ENCODE results near the gene MLF1.
"Not testable (repeated sequence)": the region's sequence is repeated elsewhere in the genome, so short reads cannot be mapped to it uniquely, and the experiment has no call there.

The MLF1 gene

GRCh38 chr3:158570999-158571702 is at the start of gene MLF1:
Gene MLF1, plus strand, starts transcription at chr3:158571194. Its CDS starts 107 bp downstream, at chr3:158571301.
- peak; percentile 95 for DNase-seq

- DNase-seq: peak; percentile 65
Observed at GRCh38 chr3:158522221-158523136, 48.5 kb upstream of the MLF1 start.

- no peak for DNase-seq
Observed at GRCh38 chr3:158528076-158528674, 42.8 kb upstream of the MLF1 start.

GRCh38 chr3:158531334-158531733 is 39.7 kb upstream of the MLF1 start:
- DNase-seq: no peak

- peak; percentile 57 for DNase-seq
Observed at GRCh38 chr3:158532099-158532734, 38.8 kb upstream of the MLF1 start.

- DNase-seq: no peak
Observed at GRCh38 chr3:158535918-158536317, 35.1 kb upstream of the MLF1 start.

GRCh38 chr3:158539414-158540014 is 31.5 kb upstream of the MLF1 start:
- peak; percentile 46 for DNase-seq

- DNase-seq: no peak
Observed at GRCh38 chr3:158540066-158540465, 30.9 kb upstream of the MLF1 start.

- no peak for DNase-seq
Observed at GRCh38 chr3:158548691-158549090, 22.3 kb upstream of the MLF1 start.

- not testable (repeated sequence) for DNase-seq
Observed at GRCh38 chr3:158549938-158550337, 21.1 kb upstream of the MLF1 start.

- DNase-seq: no peak
Observed at GRCh38 chr3:158552124-158552523, 18.9 kb upstream of the MLF1 start.

GRCh38 chr3:158559504-158559903 is 11.5 kb upstream of the MLF1 start:
- no peak for DNase-seq

- no peak for DNase-seq
Observed at GRCh38 chr3:158560979-158561378, 10.0 kb upstream of the MLF1 start.

GRCh38 chr3:158562674-158563073 is 8.3 kb upstream of the MLF1 start:
- no peak for DNase-seq

GRCh38 chr3:158563076-158563475 is 7.9 kb upstream of the MLF1 start:
- DNase-seq: no peak

- no peak for DNase-seq
Observed at GRCh38 chr3:158565076-158565475, 5.9 kb upstream of the MLF1 start.

- peak; percentile 28 for DNase-seq
Observed at GRCh38 chr3:158568784-158569183, 2.2 kb upstream of the MLF1 start.

GRCh38 chr3:158569794-158570193 is 1.2 kb upstream of the MLF1 start:
- no peak for DNase-seq

- no peak for DNase-seq
Observed at GRCh38 chr3:158571969-158572765, 1.2 kb downstream of the MLF1 start.

- DNase-seq: no peak
Observed at GRCh38 chr3:158572766-158573060, 1.7 kb downstream of the MLF1 start.

GRCh38 chr3:158573714-158574113 is 2.7 kb downstream of the MLF1 start:
- no peak for DNase-seq

GRCh38 chr3:158574646-158575045 is 3.7 kb downstream of the MLF1 start:
- DNase-seq: no peak
